ENCODE measurements around the gene REPS2.

Gene REPS2

DNA sequence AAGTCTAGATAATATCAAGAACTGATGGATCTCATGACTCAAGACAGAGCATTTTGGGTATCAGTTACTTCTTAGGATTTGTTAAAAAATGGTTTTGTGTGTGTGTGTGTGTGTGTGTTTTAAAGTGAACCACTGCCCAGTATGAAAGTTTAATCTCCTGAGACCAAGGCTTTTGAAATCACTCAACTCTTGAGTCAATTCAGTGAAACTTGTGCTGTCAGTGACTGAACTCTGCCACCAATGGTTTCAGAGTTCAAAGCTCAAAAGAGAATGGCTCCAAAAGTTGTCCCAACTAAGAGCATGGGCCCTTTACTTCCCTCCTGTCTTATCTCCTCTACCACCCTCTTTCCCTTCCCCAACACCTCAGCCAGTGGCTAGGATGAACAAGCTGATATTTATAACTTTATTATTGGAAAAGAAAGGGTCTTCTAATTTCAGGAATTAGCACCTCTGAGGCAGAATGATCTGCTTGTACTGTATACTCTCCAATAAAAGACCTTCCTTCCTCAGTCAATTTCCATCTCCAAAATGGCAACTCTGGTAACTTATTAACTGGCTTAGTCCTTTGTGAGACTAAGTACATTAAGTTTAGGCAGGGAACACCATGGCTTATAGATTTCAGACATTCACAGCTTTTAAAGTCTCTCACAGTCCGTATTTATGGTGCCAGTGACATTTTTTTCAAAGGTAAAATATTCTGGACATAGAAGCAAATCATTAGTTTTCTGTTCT, 152.2 kb downstream of the REPS2 start:
- DNase-seq: no peak

GRCh38 chrX:17104433-17104832, 158.0 kb downstream of the REPS2 start:
- DNase-seq: no peak

DNA sequence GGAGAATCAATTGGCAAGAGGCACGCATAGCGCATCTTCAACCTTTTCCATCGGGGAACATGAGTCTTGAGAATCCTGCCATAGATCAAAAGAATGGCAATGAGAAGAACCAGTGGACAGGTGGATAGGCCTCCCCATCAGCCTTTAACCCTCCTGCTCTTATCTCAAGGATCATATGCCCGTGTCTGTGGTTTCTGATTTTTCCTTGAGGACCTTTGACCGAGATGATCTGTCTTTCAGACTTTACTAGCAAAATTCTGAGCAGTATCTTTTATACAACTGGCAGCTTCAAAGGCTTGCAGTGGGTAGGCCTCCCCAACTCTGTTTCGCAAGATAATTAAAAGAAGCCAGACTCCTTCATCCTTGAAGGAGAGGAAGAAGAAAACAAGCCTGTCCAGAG, 174.4 kb downstream of the REPS2 start:
- no peak for DNase-seq

DNA sequence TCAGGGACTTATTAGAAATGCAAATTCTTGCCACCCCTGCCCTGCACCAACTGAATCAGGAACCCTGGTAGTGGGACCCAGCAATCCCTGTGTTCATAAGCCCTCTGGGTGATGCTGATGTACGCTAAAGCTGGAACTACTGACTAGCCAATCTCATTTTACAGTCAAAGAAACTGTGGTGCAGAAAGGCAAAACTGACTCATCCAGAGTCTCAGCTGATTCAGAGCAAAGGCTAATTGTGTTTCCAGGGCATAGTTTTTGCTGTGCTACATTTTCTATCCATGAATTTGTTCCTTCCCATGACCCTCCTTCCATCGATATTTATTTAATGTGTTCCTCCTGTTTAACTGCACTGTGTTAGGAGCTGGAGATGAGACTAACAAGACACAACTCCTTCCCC, 207.5 kb downstream of the REPS2 start:
- DNase-seq: no peak

GRCh38 chrX:17160975-17161374, 214.5 kb downstream of the REPS2 start:
- peak; percentile 42 for DNase-seq

DNA sequence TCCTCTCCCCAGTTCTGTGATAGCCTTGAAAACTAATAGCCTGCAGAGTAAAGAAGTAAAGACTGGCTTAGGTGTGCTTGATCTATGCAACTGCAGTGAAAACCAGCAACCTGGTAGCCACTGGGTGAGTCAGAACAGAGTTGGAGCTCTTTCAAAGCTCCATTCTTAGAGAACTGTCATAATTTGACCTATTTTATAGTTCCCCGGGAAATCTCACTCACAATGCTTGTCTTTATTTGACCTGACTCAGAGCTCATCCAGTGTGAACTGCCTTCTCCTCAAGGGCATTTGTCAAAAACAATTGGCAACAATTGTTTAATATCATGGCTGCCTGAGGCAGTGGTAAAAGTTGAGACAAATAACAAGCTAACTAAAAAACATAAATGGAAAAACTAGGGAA, 215.5 kb downstream of the REPS2 start:
- no peak for DNase-seq

- DNase-seq: no peak
These were observed 217.6 kb downstream of the REPS2 start for GRCh38 chrX:17164079-17164478.

DNA sequence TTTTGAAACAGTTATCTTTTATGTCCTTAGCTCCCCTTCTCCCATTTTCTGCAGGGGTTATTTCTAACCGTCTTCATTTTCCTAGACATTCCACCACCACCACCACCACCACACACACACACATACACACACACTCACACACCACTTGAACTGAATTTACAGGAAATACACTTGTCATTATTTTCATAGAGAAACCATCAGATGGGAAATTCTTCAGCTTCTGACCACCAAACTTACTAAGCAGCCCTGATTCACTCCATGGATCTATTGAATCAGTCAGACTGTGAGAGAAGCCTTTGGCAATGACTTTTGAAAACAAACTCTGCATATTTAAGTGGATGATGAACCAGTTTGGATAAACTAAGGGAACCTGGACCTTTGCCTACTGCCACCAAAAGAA, 218.5 kb downstream of the REPS2 start:
- DNase-seq: no peak

GRCh38 chrX:17167915-17168314, 221.5 kb downstream of the REPS2 start:
- DNase-seq: no peak

DNA sequence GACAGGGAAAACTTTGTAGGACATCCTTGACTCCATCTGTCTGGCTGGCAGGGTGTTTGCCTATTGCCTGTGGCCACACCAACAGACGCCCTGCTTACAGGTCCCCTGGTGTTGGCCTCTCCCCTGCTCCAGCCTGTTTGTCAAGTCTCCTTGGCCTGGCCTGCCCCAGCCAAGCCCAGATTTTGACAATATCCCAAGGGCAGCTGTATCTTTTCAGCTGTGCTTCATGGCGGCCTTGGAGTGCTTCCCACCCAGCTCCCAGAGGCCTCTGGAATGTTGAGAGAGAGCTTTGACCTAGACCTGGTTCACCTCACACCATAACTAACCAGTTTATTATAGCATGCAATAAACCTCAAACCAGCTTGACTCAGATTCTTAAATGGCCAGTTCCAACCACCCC, 224.5 kb downstream of the REPS2 start:
- no peak for DNase-seq

- DNase-seq: peak; percentile 28
These were observed 228.2 kb downstream of the REPS2 start for GRCh38 chrX:17174671-17175070.

DNA sequence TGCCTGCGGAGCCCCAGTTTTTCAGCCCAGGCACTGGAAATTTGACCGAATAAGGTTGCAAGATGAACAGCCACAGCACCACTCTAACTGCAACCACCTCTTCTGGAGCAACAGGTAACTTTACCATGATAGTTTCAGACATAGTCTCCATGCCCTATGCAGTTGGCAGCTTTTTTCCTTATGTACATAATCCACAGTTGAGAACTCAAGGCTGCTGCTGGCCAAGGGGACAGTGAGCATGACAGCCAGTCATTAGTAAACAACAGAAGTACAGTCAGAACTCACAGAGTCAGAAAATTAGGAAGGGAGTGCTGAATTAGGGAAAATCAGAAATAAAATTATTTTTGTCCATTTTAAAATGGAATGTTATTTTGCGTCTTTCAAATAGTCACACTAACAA, 235.9 kb downstream of the REPS2 start:
- no peak for DNase-seq

GRCh38 chrX:17183566-17183965, 237.1 kb downstream of the REPS2 start:
- DNase-seq: no peak

DNA sequence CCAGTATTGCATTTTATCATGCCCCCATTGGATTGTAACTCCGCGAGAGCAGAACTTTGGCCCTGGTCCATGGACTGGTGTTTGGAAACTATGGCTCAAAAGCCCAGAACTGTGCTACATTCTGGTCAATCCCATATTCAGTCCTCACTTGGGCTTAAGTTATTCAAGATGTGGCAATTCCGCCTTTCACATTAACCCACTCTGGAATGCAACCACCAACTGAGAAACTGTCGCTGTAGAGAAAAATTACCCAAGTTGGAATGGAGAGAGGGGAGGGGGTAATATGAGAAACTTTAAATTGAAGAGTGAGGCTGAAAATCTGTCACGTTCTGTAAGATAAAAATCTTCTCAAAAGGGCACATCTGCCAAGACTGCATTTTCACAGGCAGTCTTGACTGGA, 239.0 kb downstream of the REPS2 start:
- no peak for DNase-seq

- DNase-seq: no peak
These were observed 240.8 kb downstream of the REPS2 start for GRCh38 chrX:17187136-17187756.

- DNase-seq: no peak
These were observed 245.6 kb downstream of the REPS2 start for GRCh38 chrX:17192106-17192505.
